ENCODE measurements around the gene FEZ2.

The FEZ2 gene

GRCh38 chr2:36540986-36541754 lies 56.8 kb downstream of the FEZ2 start:
- no peak overlapping the region for H3K4me3 ChIP-seq (ENCODE audit: low read depth, low read length)
- H3K36me3 ChIP-seq = no peaks in the 10 kb centered on the region
- no peak for TF ChIP-seq CTCF (IDR thresholded peaks at IDR 0.05; ENCODE audit: low read depth, low read length)
- DNase-seq = no peak
- no peaks in the 10 kb centered on the region for H3K4me1 ChIP-seq
- H3K9me3 ChIP-seq = no peaks in the 10 kb centered on the region
- H3K27me3 ChIP-seq = no peaks in the 10 kb centered on the region; the same call in 1 of the 2 replicates

GRCh38 chr2:36539631-36540030 lies 58.3 kb downstream of the FEZ2 start:
- H3K9me3 ChIP-seq = no peaks in the 10 kb centered on the region
- no peaks in the 10 kb centered on the region; the same call in 1 of the 2 replicates for H3K27me3 ChIP-seq
- no peaks in the 10 kb centered on the region for H3K4me1 ChIP-seq
- no peak overlapping the region for H3K4me3 ChIP-seq (ENCODE audit: low read depth, low read length)
- DNase-seq = no peak
- TF ChIP-seq CTCF (IDR thresholded peaks at IDR 0.05; ENCODE audit: low read depth, low read length) = no peak
- no peaks in the 10 kb centered on the region for H3K36me3 ChIP-seq

- Histone ChIP-seq H3K36me3 (no peaks in the 10 kb centered on the region), H3K9me3 (no peaks in the 10 kb centered on the region), H3K4me1 (no peaks in the 10 kb centered on the region), H3K27me3 (no peaks in the 10 kb centered on the region; the same call in 1 of the 2 replicates), H3K4me3 (ENCODE audit: low read depth, low read length) (no peak overlapping the region)
- peak; percentile 31 for DNase-seq
- TF ChIP-seq CTCF (IDR thresholded peaks at IDR 0.05; ENCODE audit: low read depth, low read length) = no peak
Observed at GRCh38 chr2:36538335-36538734, 59.6 kb downstream of the FEZ2 start.

GRCh38 chr2:36536776-36537175 lies 61.2 kb downstream of the FEZ2 start:
- Histone ChIP-seq H3K36me3 (no peaks in the 10 kb centered on the region), H3K27me3 (no peaks in the 10 kb centered on the region; the same call in 1 of the 2 replicates), H3K4me3 (ENCODE audit: low read depth, low read length) (no peak overlapping the region), H3K9me3 (no peaks in the 10 kb centered on the region), H3K4me1 (no peaks in the 10 kb centered on the region)
- no peak for TF ChIP-seq CTCF (IDR thresholded peaks at IDR 0.05; ENCODE audit: low read depth, low read length)
- DNase-seq = no peak

GRCh38 chr2:36535099-36535498 lies 62.9 kb downstream of the FEZ2 start:
- Histone ChIP-seq H3K27me3 (no peaks in the 10 kb centered on the region; the same call in 1 of the 2 replicates), H3K36me3 (no peaks in the 10 kb centered on the region), H3K9me3 (no peaks in the 10 kb centered on the region), H3K4me3 (ENCODE audit: low read depth, low read length) (no peak overlapping the region), H3K4me1 (no peaks in the 10 kb centered on the region)
- no peak for DNase-seq
- TF ChIP-seq CTCF (IDR thresholded peaks at IDR 0.05; ENCODE audit: low read depth, low read length) = no peak

GRCh38 chr2:36534275-36534799 lies 63.6 kb downstream of the FEZ2 start:
- no peak for DNase-seq
- Histone ChIP-seq H3K4me3 (ENCODE audit: low read depth, low read length) (no peak overlapping the region), H3K27me3 (no peaks in the 10 kb centered on the region; the same call in 1 of the 2 replicates), H3K4me1 (no peaks in the 10 kb centered on the region), H3K36me3 (no peaks in the 10 kb centered on the region), H3K9me3 (no peaks in the 10 kb centered on the region)
- no peak for TF ChIP-seq CTCF (IDR thresholded peaks at IDR 0.05; ENCODE audit: low read depth, low read length)

All from BE2C (cell line).